Stimulated activated CD8-positive, alpha-beta memory T cell treated with anti-CD3 and anti-CD28 coated beads, Interleukin-7, amount 100 ng/mL, for 4 hours (primary cell): ENCODE measurements around the gene CYP2C18.
"Not testable (repeated sequence)": the region's sequence is repeated elsewhere in the genome, so short reads cannot be mapped to it uniquely, and the experiment has no call there.

Source experiments
- DNase-seq, 2 donors: peaks; one replicate each; pipeline ENCODE4 v3.0.0-alpha.2; 2020; ENCODE audit warnings: low read depth in 2 of 2

The CYP2C18 gene

GRCh38 chr10:94747137-94747536, 63.6 kb downstream of the CYP2C18 start:
- DNase-seq: no peak

GRCh38 chr10:94747838-94748237, 64.3 kb downstream of the CYP2C18 start:
- no peak for DNase-seq

DNA sequence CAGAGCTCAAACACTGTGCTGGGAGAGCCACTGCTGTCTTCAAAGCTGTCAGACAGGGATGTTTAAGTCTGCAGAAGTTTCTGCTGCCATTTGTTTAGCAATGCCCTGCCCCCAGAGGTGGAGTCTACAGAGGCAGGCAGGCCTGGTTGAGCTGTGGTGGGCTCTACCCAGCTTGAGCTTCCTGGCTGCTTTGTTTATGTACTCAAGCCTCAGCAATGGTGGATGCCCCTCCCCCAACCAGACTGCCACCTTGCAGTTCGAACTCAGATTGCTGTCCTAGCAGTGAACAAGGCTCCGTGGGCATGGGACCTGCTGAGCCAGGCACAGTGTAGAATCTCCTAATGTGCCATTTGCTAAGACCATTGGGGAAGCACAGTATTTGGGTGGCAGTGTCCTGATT, 74.4 kb downstream of the CYP2C18 start:
- no peak for DNase-seq

GRCh38 chr10:94760586-94761178, 77.2 kb downstream of the CYP2C18 start:
- DNase-seq: no peak

- no peak for DNase-seq
Observed at GRCh38 chr10:94762393-94762792, 78.9 kb downstream of the CYP2C18 start, which contains the start of gene CYP2C19. Gene CYP2C19 (plus strand): TSS chr10:94762681. CDS start chr10:94762706, 25 bp downstream.

- not testable (repeated sequence) for DNase-seq
Observed at GRCh38 chr10:94775425-94775824, 91.9 kb downstream of the CYP2C18 start.

- DNase-seq: no peak
Observed at GRCh38 chr10:94777886-94778458, 94.4 kb downstream of the CYP2C18 start.

GRCh38 chr10:94780844-94781243, 97.3 kb downstream of the CYP2C18 start:
- no peak for DNase-seq

- DNase-seq: no peak
Observed at GRCh38 chr10:94784256-94784655, 100.7 kb downstream of the CYP2C18 start.

DNA sequence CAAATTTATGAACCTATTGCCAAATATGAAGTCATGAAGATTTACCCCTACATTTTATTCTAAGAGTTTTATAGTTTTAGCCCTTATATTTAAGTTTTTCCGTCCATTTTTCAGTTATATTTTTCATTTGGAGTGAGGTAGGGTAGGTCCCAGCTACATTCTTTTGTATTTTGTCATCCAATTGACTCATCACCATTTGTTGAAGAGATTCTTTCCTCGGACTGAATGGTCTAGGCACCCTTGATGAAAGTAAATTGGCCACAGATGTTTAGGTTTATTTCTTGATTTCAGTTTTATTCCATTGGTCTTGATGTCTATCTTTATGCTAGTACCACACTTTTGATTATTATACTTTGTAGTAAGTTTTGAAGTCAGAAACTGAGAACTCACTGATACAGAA, 101.7 kb downstream of the CYP2C18 start:
- DNase-seq: no peak
